Measurements from ENCODE around the gene TEDC2.

Gene TEDC2

GRCh38 chr16:2495041-2495440 is 35.1 kb downstream of the TEDC2 start:
- no peak for DNase-seq (ENCODE audit: low read depth)

GRCh38 chr16:2496223-2497115 is 36.6 kb downstream of the TEDC2 start:
- no peak for DNase-seq (ENCODE audit: low read depth)

GRCh38 chr16:2497116-2497630 is 37.3 kb downstream of the TEDC2 start:
- DNase-seq (ENCODE audit: low read depth): no peak

DNA sequence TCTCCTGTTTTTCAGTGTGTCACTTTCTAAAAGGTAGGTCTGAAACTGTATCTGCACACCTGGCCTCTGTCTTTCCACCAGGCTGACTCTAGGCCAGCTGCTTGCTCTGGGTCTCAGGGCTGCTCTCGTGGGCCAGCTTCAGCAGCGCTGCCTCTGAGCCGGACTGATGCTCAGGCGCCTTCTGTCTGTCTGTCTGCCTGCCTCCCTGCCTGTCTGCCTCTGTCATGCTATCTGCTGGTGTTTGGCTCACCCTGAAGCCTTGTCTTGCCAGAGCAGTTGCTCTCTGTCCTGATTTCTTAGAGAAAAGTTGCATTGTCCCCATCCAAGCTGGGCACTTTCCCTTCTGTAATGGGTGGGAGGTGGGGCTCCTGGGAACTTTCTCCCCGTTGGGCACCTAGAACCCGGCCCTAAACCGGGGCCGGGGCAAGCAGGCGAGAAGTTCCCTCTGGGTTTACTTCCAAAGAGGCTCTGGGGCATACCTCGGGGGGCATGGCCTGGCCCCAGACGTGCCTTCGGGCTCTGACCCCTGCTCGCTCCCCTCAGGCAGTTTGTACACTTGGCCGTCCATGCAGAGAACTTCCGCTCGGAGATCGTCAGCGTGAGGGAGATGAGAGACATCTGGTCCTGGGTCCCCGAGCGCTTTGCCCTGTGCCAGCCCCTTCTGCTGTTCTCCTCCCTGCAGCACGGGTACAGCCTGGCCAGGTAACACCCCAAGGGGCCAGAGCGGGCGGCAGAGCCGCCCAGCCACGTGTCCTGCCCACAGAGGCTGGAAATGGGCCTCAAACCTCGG is 38.0 kb downstream of the TEDC2 start:
- no peak for DNase-seq (ENCODE audit: low read depth)

- no peak for DNase-seq (ENCODE audit: low read depth)
Measured at GRCh38 chr16:2498531-2499253, 38.8 kb downstream of the TEDC2 start.

DNA sequence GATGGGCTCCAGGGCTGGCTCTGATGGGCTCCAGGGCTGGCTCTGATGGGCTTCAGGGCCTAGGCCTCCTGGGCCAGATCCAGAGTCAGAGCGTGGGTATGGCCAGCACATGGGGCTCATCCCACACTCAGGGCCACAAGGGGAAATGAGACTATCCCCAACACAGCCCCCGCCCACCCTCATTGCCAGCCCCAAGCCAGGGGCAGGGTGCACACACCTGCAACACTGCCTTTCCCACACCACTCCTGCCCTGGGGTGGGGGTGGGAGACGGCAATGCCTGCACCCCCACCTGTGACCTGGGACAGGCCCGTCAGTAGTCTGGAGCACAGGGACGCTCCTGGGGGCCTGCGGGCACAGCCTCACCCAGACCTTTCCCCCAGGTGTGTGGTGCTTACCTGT is 39.5 kb downstream of the TEDC2 start:
- DNase-seq (ENCODE audit: low read depth): no peak

- DNase-seq (ENCODE audit: low read depth): no peak
Measured at GRCh38 chr16:2499890-2500429, 40.1 kb downstream of the TEDC2 start.

DNA sequence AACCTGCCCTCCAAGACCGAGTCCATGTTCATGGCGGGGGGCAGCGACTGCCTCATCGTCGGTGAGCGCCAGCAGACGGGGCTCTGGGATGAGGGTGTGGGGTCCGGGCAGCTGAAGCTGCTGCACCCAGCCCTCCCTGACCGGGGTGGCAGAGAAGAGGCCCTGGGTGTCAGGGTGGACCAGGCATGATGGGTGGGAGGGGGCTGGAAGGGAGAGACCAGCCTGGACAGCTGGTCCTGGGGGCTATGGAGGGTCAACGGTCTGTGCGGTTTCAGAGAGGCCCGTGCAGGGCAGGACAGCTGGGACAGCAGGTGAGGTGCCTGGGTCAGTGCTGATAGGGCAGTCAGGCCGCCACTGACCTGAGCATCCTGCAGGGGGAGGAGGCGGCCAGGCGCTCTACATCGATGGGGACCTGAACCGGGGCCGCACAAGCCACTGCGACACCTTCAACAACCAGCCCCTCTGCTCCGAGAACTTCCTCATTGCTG is 40.6 kb downstream of the TEDC2 start:
- no peak for DNase-seq (ENCODE audit: low read depth)

DNA sequence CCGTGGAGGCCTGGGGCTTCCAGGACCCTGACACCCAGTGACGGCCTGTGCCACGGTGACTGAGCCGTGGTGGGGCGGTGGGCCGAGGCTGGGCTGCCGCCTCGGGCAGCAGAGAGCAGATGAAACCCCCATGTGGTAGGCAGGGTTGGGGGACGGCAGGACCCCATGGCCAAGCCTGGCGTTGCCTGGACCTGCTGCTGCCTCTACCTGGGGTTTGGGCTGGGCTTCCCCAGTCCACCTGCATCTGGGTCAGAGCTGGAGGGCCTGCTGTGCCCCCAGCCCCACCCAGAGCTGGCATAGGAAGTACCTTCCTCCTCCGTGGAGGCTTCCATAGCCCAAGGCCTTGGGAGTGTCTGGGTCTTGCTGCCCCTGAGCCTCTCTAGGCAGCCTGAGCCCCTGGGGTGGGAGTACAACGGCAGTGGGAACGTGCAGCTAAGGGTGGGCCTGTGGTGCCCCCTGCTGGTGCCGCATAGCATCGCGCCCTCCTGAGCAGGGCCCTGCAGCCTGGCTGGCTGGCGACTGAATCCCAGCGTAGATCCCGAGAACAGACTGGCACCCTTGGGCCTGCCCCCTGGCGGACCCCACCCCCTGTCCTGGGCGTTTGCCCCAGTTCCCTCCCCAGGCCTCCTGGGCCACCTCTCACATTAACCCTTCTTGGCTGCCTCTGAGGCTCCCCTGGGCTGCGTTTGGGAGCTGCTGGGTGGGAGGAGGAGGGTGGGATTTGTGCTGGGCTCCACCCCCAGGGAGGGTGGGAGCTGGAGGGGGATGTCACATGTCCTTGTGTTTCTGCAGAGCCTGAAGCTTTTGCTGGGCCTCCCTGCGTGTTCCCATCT is 41.2 kb downstream of the TEDC2 start:
- peak; percentile 70 for DNase-seq (ENCODE audit: low read depth)

DNA sequence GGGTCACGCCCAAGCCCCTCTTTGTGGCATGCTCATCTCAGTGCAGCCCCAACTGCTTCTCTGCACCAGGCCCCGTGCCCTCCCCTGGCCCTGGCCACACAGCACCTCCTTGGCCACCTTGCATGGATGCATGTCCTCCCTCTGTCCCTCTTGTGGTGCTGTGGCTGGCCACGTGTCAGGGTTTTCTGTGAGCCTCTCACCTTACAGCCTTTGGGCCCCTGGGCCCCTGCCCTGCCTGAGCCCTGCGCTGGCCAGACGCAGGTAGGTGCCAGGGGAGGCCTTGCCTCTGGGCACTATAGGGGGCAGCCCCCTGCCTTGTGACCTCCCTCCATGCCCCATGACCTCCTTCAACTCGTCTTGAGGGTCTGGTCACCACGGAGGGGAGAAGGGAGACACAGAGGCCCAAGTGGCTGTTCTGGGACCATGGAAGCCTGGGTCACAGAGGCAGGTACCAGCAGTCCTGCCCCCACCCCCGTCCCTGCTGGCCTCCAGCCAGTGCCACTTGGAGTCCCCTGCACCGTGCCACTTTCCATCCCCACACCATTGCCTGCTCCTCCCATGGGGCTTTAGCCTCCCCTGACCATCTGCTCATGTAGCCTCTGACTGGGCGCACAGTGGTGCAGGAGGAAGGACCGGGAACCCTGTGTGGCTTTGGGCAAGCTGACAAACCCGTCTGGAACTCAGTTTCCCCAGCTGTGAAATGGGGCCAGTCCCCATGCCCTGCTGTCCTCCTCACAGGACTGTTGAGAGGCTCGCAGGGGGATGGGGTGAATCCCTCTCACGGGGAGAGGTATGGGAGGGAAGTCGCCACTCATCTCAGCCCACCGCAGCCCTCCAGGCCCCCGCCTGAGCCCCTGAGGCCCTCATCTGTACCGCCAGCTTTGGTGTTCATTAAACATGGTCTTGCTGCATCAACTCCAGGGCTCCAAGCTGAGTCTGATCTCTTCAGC is 42.3 kb downstream of the TEDC2 start:
- no peak for DNase-seq (ENCODE audit: low read depth)

GRCh38 chr16:2505695-2506094 is 45.8 kb downstream of the TEDC2 start:
- no peak for DNase-seq (ENCODE audit: low read depth)

DNA sequence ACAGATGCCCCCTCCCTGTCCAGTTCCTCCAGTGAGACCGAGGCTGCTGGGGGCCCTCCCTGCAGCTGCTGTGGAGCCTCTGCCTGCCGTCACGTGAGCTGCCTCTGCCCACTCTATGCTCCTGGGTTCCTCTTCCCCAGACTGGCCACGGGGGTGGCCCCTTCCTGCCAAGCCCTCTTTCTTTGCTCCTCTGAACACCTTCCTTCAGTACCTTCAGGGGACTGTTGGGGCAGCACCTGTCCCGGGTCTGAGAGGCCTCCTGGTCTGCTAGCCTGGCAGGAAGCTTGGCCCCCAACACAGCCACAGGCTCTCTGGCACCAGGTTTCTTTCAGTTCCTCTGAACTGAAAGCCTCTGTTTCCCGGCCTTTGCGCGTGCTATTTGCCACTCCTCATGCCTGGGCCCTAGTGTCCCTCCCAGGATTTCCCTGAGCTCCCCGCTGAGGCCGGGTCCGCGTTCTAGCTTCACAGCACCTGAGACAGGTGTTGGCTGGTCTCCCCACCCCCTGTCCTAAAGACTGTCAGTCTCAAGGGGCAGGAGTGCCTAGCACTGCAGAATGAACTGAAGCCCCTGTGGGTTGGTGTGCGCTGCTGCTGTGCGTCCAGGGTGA is 47.2 kb downstream of the TEDC2 start:
- no peak for DNase-seq (ENCODE audit: low read depth)

DNA sequence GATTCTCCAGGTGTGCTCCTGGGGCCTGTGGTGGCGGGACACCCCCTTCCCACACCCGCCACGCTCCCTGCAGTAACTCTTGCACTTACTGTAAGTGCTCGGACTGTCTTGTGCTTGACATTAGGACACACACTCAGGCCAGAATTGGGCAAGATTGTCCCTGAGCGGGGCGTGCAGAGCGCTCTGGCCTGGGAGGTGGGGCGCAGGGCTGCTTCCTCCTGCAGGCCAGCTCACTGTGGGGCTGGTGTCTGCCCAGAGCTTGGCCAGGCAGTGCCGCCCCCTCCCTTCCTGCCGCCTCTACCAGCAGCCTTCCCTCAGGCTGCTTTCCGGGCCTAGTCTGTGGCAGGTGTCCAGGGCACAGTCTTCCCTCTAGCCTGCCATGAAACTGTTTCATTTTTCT is 47.8 kb downstream of the TEDC2 start:
- no peak for DNase-seq (ENCODE audit: low read depth)

- DNase-seq (ENCODE audit: low read depth): no peak
Measured at GRCh38 chr16:2508722-2509400, 49.0 kb downstream of the TEDC2 start.

- no peak for DNase-seq (ENCODE audit: low read depth)
Measured at GRCh38 chr16:2511128-2511800, 51.4 kb downstream of the TEDC2 start.

DNA sequence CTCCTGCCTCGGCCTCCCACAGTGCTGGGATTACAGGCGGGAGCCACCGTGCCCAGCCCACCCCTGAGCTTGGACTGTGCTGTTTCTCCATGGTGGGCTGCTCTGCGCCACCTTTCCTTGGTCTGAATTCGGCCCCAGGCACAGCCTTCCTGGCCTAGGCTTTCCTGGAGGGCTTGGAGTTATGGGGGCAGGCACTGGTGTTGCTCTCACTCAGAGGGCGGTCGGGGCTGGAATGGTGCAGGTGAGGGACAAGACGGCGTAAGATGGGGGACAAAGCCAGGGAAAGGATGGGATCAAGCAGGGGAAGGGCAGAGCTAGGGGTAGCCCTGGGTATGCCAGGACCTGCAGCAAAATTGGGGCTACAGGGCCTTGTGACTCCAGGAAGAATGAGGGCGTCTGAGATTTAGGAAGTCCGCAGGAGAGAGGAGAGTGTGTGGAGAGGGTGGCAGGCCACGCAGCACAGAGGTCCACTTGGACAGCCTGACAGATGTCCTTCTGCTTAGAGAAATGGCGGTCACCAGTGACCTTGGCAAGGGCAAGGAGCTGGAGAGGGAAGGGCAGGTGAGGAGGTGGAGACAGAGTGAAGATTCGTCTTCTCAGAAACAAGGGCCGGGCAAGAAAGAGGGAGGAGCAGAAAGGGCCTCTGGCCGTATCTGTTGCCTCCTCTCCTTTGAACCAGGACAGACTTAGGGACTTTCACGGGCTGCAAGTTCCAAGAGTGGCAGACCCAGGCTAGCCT is 52.3 kb downstream of the TEDC2 start:
- no peak for DNase-seq (ENCODE audit: low read depth)

DNA sequence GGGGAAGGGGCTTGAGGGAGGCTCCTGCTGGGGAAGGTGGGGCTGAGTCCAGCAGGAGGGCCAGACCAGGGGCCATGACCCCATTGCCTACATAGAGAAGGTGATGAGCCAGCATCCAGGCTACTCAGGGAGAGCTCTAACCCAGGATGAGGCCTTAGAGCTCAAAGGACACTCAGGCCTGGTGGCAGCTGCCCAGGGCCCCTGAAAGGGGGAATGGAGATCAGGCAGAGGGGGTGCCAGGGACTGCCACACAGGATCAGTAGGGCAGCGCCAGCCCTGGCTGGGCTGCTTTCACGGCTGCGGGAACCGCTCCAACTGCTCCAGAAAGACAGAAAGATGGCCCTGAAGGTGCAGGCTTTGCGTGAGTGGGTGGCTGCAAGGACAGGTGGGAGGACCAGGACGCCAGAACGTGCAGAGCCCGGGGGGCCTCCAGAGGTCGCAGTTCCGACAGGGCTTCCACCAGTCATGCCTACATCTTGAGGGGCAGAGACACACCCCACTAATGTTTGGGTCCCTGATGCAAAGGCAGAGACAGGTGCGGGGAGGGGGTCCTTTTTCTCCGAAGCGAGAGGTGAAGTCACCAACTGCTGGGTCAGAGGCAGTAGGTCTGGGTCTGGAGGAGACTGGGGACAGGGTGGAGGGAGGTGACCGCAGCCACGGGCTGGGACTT is 53.0 kb downstream of the TEDC2 start:
- DNase-seq (ENCODE audit: low read depth): no peak

Data from activated T-helper 9 cell treated with anti-CD3 and anti-CD28 coated beads, Interleukin-2, amount 50 U/mL, for 16 hours (primary cell).